CMK (cell line): ENCODE data around the gene TAOK3.
"Not testable (repeated sequence)": the region's sequence is repeated elsewhere in the genome, so short reads cannot be mapped to it uniquely, and the experiment has no call there.

Experiments used
- DNase-seq: peaks from one replicate; pipeline ENCODE4 v3.0.0-alpha.2; 2010; ENCODE audit warnings: low read depth

Gene TAOK3

DNA sequence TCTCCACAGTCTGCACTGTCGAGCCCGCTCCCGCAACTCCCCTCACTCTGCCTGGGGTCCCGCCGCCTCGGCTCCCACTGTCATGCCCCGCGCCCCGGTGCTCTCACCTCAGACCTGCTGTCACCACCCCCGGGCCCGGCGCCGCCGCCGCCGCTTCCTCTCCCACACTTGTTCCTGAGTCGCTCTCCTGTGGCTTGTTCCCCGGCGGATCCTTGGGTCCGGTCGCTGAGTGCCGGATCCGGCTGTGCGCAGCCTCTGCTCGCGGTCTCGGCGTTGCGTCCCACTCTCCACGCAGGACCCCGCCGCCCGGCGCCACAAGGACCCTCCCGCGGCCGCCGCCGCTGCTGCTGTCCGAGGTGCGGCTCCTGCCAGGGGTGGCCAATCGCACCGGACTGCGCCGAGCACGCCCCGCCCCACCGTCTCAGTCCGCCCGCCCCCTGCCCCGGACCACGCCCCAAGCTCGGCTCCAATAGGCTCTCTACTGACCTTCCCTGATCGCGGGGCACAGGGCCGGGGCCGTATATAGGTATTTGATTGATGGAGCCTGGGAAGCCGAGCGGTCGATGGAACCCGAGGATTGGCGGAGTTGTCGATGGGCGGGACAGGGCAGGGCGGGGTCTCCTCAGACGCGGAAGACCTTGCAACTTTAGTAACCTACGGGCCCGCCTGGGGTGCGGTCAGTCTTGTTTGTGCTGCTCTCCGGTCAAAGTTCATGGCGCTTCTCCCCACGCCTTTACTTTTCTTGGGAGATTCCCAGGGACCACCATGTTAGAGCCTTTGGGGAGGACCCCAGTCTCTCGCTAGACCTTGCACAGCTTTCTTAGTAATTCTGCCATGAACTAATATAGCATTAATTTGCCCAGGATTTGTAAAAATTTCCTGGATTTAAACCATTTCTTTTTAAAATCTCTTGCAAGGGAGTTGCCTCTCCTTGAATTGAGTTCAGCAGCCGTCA lies at the start of gene TAOK3:
Gene TAOK3 (minus strand): TSS at position 367 of the 955 bp plus-strand sequence. CDS start 117,340 bp downstream, outside the sequence.
- DNase-seq, result peak; percentile 96

DNA sequence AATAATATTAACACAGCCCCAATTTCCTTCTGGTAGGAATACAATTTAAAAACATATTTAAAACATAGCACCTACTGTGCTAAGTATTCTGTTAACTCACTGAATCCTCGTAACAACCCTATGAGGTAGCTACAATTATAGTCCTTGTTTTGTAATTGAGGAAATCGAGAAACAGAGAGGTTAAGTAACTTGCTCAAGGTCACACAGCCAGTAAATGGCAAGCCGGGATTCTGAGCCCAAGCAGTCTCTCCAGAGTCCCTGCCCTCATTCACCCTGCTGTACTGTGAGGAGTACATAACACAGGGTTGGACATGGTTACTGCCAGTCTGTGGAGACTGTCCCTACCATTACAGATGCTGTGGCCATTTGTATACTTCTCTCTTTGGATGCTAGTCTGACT lies 48.0 kb upstream of the TAOK3 start:
- DNase-seq, result no peak

DNA sequence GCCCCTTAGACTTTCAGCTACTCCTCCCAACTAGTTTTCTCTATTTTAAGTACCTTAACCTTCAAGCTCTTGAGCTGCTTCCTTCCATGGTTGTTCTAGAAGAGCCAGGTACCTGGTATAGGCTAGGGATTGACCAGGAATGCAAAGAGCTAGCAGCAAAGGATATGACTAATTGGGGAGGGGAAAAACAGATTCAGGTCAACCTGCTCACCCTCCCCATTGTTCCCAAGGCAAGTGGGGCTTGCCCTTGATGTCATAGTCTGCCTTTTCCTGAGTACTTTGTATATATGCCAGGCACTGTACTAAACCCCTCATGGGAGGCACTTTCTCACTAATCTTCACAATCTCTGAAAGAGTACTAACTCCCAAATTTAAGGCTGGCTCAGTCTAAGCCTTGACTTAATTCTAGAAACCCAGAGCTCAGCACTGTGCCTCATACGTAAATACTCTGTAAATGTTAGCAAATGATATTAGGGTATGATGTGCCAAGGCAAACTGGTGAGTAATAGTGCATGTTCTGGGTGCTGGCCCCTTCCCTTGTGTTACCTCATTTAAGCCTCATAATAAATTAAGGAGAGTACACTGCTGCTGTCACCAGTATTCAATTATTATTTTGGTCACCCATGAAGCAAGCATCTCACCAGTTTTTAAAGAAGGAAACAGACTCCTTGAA lies 45.8 kb upstream of the TAOK3 start:
- DNase-seq, result no peak

DNA sequence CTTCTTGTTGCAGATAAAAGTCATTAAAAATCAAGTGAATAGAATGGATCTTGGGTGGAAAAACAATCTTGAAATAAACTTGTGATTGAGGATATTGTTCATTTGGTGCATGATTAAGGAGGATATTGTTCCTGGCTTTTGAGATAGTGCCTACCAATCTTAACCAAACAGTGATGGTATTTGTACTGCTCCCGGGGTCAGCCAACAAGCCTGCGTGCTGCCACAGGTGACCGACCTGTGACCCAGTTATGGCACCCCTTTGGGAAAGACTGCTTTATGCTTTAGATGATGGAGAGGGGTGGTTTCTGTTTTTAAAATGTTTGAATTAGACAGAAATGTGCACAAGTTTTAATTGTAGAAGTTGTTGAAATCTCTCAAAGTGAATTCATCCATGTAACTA lies 45.2 kb upstream of the TAOK3 start:
- DNase-seq, result no peak

DNA sequence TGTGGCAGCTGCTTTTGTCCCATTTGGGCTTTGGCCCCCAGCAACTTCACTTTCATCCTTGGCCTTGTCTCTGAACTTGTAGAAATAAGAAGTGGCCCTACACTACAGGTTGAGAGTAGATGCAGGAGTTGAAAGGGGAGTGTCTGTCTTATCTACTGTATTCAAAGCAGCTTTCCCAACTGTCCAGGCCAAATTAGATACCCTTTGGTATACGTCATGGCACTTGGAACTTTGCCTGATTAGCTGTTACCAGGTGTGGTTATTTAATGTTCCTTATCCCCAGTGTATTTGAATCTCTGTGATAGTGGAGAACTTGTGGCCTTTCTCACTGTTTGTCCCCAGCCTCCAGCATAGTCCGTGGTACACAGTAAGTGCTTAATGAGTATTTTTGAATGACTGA lies 37.1 kb upstream of the TAOK3 start:
- no peak for DNase-seq

DNA sequence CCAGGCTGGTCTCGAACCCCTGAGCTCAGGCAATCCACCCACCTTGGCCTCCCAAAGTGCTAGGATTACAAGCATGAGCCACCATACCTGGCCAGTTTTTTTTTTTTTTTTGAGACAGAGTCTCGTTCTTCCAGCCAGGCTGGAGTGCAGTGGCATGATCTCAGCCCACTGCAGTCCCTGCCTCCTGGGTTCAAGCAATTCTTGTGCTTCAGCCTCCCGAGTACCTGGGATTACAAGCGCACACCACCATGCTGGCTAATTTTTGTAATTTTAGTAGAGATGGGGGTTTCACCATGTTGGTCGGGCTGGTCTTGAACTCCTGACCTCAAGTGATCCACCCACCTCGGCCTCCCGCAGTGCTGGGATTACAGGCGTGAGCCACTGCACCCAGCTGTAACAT lies 35.5 kb upstream of the TAOK3 start:
- DNase-seq, result not testable (repeated sequence)

DNA sequence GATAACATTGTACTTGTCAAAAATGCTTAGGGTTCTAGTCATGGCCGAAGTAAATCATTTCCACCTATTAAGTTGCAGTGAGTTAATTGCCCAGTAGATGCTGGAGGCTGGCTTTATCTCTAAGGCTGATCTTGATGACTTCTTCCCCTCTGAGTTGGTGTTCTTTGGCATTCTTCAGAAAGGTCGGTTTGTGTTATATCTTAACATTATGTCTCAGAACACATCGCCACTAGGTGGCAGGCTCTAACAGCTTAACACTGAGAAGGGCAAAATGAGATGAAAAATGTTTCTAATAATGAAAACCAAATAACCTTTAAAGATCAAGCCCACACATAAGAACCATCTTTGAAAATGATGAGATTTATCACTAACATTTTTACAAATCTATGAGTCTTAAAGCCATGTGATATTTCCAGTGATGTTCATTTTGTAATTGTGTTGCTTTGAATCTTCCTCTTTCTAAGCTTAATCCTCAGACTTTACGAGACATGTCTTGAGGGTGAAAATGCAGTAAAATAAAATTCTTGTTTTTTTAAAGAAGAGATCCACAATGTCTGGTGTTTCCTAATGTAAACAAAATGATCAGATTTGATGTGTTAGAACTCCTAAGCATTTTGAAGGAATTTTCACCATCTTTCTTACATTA lies 32.3 kb upstream of the TAOK3 start:
- DNase-seq, result peak; percentile 62

DNA sequence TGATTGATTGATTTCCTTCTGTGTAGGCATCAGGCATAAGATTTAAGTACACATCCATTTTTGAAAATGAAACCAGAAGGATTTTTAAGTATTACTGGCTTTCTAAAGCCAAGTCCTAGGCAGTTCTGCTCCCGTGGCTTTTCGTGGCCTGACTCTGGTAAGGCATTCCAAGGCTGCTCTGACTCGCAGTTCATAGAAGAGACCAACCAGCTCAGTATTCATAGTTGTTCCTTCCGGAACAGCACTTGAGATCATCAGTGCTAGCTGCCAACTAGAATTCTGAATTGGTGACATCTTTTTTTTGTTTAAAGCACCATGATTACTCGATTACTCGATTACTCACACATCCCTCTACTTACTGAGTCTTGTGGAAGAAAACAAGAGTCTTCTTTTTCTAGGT lies 29.5 kb upstream of the TAOK3 start:
- DNase-seq, result no peak

DNA sequence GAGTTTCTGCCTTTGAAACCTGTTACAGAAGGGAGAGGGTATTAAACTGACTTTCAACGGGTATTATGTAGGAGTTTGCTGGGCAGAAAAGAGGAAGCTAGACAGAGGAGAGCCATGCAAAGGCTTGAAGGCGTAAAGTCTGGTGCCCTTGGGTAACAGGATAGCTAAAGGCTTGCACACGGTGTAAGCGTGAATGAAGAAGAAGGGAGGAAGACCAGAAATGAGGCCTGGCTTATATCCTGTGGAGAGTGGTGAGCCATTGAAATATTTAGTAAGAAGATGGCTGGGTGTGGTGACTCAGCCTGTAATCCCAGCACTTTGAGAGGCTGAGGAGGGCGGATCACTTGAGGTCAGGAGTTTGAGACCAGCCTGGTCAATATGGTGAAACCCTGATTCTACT lies 26.2 kb upstream of the TAOK3 start:
- DNase-seq, result no peak

DNA sequence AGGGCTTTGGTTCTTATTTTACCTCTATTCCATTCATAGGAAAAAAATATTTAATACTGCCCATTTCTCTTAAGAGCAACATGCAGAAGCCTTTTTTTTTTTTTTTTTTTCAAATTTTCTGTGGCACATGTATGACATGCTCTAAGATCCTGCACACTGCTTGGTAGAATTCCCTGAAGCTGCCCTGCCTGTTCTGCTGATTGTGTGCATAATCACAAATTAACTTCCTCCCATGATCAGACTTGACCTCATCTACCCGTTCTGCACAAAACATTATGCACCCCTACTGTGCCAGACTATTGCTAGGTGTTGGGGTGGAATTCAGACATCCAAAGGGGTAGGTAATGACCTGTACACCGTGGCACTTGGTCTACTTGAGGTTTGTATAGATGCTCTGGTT lies 25.8 kb upstream of the TAOK3 start:
- no peak for DNase-seq

DNA sequence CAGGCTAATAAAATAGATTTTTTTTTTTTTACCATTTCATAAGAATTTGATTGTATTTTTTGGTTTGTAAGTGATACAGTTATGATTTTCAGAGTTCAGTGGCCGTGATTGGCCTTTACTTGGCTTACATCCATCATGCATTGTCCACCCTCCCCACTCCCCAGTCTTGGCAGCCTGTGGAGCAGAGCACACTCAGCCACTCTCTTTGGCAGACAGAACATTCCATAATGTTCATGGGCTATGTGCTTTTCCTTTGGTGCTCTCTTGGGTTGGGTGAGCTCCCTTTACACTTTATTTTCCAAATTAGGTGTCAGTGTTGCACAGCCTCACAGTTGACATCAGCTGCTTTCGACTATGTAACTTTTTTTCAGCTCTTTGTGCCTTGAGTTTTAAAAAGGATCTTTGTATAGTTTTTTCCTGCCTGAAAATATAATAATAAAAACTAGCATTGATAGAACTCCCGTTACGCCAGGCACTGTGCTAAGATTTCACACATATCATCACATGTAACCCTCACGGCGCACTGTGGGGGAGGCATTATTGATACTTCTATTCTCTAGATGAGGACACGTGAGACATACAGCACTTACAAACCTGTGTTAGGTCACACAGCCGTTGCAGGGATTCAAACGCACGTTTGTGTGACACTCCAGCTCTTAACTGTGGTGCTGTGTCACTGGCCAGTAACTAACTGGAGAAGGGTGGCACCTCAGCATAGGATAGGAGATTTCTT lies 25.2 kb upstream of the TAOK3 start:
- DNase-seq, result no peak

DNA sequence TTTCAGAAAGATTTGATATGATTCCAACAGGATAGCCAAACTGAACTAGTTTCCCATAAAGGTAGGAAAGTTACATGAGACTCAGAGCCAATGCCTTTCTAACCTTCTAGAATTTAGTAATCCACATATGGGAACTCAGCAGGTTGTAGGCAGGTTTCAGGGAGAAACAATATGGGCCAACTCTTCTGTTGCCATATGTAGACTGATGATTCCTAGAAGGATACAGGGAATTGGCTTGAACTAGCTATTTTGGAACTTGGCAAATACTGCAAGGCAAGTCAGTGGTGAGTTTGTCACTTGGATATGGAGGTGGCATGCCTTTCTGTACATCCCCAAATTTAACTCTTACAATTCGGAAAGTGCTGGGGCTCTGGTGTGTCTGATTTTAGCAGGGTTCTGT lies 19.1 kb upstream of the TAOK3 start:
- no peak for DNase-seq

DNA sequence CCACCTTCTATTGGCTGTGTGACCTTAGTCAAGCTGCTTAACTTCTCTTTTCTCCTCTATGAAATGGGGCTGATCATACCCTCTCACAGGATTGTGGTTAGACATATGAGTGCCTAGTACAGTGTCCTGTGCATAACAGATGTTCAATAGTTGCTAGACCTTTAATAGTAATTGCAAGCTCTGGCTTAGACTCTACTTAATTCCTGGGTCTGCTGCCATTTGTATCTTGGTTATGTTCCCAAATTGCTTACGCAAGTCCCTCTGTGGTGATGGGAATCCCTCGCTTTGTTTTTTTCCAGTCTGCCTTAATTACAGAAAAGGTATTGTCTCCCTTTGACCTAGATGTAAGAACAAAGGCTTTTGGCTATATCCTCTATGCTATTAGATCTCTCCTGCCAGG lies 18.7 kb upstream of the TAOK3 start:
- no peak for DNase-seq

DNA sequence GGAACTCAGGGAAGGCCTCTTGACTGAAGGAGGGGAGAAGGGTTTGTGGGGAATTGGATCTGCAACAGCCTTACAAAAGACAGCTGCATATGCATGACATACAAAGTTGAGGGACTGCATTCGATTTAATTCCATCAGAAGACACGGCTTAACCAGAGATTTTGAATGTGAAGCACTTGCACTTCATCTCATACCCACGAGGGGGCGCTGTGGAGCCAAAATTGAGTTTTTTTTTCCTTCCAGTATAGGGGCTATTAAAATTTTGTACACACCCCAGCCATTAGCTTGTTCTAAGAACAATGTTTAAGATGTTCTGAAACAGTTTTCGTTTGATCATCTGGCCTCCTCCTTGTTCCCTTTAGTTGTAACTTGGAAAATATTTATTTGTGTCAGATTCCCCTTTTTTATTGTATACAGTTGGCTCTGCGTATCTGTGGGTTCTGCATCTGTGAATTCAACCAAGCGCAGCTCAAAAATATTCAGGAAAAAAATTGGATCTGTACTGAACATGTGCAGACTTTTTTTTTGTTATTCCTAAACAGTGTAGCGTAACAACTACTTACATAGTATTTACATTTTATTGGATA lies 5.3 kb upstream of the TAOK3 start:
- peak; percentile 25 for DNase-seq

DNA sequence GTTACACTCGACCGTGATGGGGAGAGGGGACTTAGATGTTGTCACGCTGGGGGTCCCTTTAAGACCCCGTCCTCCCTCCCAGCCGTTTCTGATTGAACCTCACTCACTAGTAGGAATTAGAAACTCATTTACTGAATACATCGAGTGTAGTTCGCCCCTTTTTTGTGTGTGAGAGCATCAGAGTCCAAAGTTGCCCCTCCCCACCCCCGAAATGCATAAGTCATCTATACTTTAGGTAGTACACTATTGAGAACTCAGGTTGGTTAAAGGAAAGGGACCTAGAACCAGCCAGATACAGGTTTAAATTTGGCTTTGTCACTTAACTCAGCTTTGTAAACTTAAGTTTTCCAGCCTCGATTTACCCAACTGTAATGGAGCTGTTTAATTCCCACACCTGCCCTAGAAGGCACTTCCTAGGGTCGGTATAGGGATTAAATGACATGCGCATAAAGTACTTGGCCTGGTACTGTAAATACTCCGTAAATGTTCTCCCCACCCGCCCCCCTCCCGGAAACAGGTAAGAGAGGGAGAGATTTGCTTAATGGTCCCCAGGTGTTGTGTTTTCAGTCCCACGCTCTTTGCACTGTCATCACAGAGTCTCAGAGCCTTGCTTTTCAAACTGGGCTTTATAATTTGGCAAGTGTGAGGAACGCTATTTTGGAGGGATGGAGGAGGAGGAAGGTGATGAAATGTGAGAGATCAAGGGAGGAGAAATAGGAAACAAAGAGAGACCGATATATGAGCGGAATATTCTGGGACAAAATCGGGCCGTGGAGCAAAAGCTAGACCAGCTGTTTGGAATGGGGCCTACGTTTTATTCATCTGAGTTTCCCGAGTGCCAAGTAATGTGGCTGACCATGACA lies 4.5 kb upstream of the TAOK3 start:
- DNase-seq, result no peak

DNA sequence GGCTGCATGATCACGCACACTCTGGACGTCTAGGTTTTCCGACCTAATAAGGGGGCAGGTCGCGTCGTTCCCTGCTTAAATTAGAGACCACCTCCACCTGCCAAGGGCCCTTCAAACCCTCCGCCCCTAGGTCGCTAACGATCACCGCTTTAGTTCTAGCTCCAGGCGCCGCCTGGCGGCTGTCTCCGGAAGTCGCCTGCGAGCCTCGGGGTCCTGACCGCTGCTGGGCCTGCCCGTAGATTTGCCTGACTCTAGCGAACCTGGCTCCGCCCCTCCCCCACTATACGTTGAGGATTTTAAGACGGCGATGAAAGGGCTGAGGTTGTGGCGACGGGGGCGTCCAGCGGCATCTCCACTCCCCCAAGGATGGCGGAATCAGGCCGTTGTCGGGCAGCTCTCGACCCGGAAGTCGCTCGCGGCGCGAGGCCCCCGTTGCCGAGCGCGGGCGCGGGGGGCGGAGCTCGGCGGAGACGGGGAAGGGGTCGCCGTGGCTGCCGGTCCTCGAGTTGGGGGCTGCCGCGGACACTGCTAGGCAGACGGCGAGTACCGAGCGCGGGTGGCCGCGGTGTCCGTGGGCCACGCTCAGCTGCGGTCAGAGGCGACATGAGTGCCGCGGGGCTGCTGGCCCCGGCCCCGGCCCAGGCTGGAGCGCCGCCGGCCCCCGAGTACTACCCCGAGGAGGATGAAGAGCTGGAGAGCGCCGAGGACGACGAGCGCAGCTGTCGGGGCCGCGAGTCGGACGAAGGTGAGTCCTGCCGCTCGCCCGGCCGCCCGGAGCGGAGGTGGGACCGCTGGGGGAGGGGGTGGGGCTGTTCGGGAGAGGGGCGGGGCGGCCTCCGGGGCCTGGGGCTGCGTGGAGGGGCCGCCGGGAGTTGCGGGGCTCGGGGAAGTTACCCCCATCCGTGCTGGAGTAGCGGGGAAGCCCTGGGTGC lies 3.6 kb upstream of the TAOK3 start, which contains the start of gene SUDS3:
Gene SUDS3 (plus strand): TSS at position 467 of the 932 bp plus-strand sequence. CDS start 137 bp downstream, at position 604.
- DNase-seq, result peak; percentile 54

DNA sequence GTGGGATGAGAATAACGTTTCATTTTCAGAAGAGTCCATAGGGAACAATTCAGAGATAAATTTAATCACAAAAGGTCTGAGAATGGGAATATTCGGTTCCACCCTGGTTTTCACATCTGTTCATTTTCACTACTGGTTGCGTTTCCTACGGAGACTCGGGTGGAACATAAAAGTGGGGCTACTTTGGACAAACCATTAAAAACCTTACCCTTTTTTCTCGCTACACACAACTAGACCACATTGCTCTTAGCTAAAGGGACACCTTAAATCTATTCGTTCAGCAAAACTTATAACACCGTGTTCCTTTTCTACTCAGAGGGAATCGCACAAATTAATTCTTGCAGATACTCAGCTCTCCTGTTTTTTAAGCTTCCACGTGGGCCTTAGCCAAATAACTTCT lies 2.6 kb upstream of the TAOK3 start:
- no peak for DNase-seq

DNA sequence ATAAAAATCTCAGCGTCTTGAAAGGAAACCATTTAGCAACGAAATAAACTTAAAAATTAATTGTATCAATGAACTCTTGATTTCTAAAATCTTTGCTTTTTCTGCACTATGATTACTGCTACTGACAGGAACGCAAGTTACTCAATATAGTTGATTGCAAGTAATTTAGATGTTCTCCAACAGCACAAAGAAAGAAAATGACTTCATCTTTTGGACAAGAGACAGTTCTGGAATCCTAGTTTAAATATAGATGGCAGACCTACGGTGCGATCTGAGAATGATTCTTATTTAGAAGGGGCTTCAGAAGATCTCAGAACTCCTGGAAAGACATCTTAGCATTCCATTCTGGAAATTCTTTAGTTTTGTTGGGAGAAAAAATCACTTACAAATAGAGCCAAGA lies 2.2 kb upstream of the TAOK3 start:
- no peak for DNase-seq

DNA sequence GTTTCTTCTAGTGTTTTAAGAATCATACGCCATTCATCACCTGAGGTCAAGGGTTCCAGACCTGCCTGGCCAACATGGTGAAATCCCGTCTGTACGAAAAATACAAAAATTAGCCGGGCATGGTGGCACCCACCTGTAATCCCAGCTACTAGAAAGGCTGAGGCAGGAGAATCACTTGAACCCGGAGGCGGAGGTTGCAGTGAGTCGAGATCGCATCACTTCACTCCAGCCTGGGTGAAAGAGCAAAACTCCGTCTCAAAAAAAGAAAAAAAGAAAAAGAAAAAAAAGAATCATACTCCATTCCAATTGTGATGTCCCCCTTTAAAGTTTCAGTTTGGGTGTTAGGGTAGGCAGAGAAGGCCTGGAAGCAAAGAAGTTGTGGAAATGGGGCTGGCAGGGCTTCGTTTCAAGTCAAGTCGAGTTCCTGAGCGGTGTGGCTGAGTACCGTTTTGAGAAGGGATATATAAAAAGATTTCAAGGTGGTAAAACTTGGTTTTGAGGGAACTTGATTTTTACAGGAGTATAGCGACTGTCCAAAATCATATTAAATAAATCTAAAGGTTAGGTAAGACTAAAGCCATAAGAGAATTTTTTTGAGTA lies 1.5 kb upstream of the TAOK3 start:
- no peak for DNase-seq
